Stomach (tissue), 9 donors: ENCODE results near the gene PPP2R3B. TPM values are rescaled to one million over a fixed set of nuclear protein-coding genes. Genes with fewer than 3 reads are reported as not detected.

ENCODE experiments used
- DNase-seq, 2 donors: peaks; one replicate each; pipeline versions ENCODE4 v3.0.0 to v3.0.0-alpha.2; 2013 to 2019
- H3K27ac ChIP-seq, 5 donors: fragments of 200-600 bp in 4 of 5; sonication (generic) in 4 of 5; one replicate each; pipeline ENCODE4 v1.5.1; 2013 to 2019; ENCODE audit warnings: mild to moderate bottlenecking in 1 of 5, moderate library complexity in 1 of 5
- H3K27me3 ChIP-seq, 3 donors: fragments of 200-600 bp; sonication (generic); one replicate each; pipeline ENCODE4 v1.5.1; 2017 to 2019; ENCODE audit warnings: mixed run types in 1 of 3
- H3K36me3 ChIP-seq, 4 donors: fragments of 200-600 bp; sonication (generic); 1 replicate in 3 of 4; 2 replicates in 1 of 4; pipeline ENCODE4 v1.5.1; 2016 to 2019
- H3K4me1 ChIP-seq, 4 donors: fragments of 200-600 bp; sonication (generic); one replicate each; pipeline ENCODE4 v1.5.1; 2016 to 2019
- H3K4me3 ChIP-seq, 4 donors: fragments of 200-600 bp; sonication (generic) in 3 of 4; one replicate each; pipeline ENCODE4 v1.5.1; 2016 to 2019; ENCODE audit warnings: mild to moderate bottlenecking in 1 of 4
- H3K9me3 ChIP-seq, 4 donors: fragments of 200-600 bp; sonication (generic); one replicate each; pipeline ENCODE4 v1.5.1; 2016 to 2019
- CTCF ChIP-seq, 7 experiments: fragments of 450-650 bp in 4 of 7; fragments of 200-600 bp in 3 of 7; sonication (generic) in 3 of 7; IDR thresholded peaks; one replicate each; pipeline ENCODE4 v1.5.1; 2016 to 2019; ENCODE audit warnings: antibody characterized with exemption in 7 of 7, control low read depth in 2 of 7, mild to moderate bottlenecking in 1 of 7
- EP300 ChIP-seq: sonication (generic); formaldehyde crosslinking; IDR thresholded peaks from one replicate; pipeline ENCODE4 v1.6.1; 2017; ENCODE audit warnings: antibody characterized with exemption
- POLR2A ChIP-seq, 4 donors: fragments of 450-650 bp; IDR thresholded peaks; one replicate each; pipeline ENCODE4 v1.6.1; 2016; ENCODE audit warnings: antibody characterized with exemption in 4 of 4, control low read depth in 2 of 4, mild to moderate bottlenecking in 1 of 4, moderate library complexity in 1 of 4
- POLR2AphosphoS5 ChIP-seq, 3 donors: sonication (generic); formaldehyde crosslinking; IDR thresholded peaks; one replicate each; pipeline ENCODE4 v1.6.1; 2016; ENCODE audit warnings: antibody characterized with exemption in 3 of 3
- WGBS, 5 donors: extraction: QIAGEN DNeasy Blood & Tissue Kit in 3 of 5; methylation state at CpG; one replicate each; pipeline versions ENCODE4 v1.1.5 to v1.1.7; 2013 to 2018; 5-methylcytosine and 5-hydroxymethylcytosine counted together
- intact Hi-C: fragments of 100-400 bp; cut with DNase I; formaldehyde crosslinking; loops from one replicate; pipeline ENCODE4 v1.15.1; 2023; ENCODE audit warnings: low total_unique reads
- polyA plus RNA-seq, 3 donors: library from polyadenylated mRNA; stranded (reverse); fragments of 200-250 nt; gene quantifications; one replicate each; pipeline ENCODE4 v1.2.3, GENCODE V29; 2013
- total RNA-seq, 5 donors: library from RNA; depleted of rRNA; stranded (reverse); fragments of >200 nt; gene quantifications; one replicate each; pipeline versions ENCODE4 v1.1.0 to v1.2.3, GENCODE V29; 2014 to 2016
- donor health status: healthy with polysubstance abuse.
- donor health status: Bipolar disorder and iron deficiency.
- donor health status: healthy.

The PPP2R3B gene
- total and polyA plus RNA-seq, 8 donors = 5.3 to 31.7 (median 15.0) TPM

DNA sequence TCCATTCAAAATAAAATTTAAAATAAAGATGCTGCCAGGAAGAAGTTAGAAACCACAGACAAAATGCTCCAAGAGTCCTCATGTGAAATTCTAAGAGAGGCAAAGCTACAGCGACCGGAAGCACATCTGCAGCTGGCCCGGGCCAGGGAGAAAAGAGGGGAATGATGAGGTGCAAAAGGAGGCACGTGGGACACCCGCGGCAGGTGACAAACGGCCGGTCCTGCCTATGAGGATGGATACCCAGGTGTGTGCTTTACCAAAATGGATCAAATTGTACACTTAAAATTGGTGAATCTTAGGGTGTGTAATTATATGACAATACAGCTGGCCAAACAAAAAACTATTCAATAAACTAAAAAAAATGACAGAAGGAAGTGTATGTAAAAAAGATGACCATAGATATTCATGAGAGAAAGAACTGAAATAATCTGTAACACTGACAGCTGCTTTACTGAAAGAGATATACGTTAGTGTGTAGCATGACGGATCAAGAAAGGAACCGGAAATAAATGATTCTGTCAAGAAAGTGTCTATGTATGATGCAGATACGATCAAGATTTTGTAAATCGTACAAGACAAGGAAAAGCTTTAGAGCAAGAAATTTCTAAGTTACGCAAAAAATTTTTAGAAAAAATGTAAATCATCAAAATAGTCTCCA lies 29.5 kb downstream of the PPP2R3B start:
- intact Hi-C loops = no loop called here
- H3K4me1 ChIP-seq = no peaks in the 10 kb centered on the region
- H3K4me3 ChIP-seq = no peak overlapping the region
- peaks cover 8 to 35% (median 26%) of the 10 kb centered on the region in 4 donors for H3K9me3 ChIP-seq
- WGBS, 5 donors = 81 to 95% (median 92%) methylated on average over 14 of the region's 14 CpGs
- no peak overlapping the region for H3K27ac ChIP-seq
- DNase-seq = no peak
- peaks cover 3 to 52% (median 41%) of the 10 kb centered on the region in 4 donors for H3K36me3 ChIP-seq
- TF ChIP-seq POLR2AphosphoS5 (IDR thresholded peaks at IDR 0.05) (no peak), EP300 (no peak), POLR2A (IDR thresholded peaks at IDR 0.05) (no peak), CTCF (IDR thresholded peaks at IDR 0.05) (no peak)
- no peaks in the 10 kb centered on the region for H3K27me3 ChIP-seq

DNA sequence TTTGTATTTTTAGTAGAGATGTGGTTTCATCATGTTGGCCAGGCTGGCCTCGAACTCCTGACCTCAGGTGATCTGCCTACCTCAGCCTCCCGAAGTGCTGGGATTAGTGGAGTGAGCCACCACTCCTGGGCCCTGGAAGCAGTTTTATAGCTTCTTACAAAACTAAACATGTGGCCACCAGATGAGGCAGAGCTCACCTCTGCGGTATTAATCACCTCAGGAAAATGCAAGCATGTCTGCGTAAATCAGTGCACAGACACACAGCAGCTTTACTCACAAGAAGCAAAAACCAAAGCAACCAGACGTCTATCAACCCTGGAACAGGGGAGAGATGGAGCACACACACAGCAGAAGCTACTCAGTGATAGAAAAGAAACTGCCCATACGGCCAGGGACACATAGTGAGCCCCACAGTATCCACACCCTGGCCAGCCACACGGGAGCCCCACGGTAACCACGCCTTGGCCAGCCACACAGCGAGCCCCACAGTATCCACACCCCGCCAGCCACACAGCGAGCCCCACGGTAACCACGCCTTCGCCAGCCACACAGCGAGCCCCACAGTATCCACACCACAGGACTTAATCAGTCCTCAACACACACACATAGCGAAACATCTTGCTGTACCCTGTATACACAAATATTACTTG lies 30.2 kb downstream of the PPP2R3B start:
- peaks cover 8 to 33% (median 26%) of the 10 kb centered on the region in 4 donors for H3K9me3 ChIP-seq
- peaks cover 3 to 50% (median 40%) of the 10 kb centered on the region in 4 donors for H3K36me3 ChIP-seq
- no peaks in the 10 kb centered on the region for H3K27me3 ChIP-seq
- intact Hi-C loops = no loop called here
- TF ChIP-seq POLR2A (IDR thresholded peaks at IDR 0.05) (no peak), EP300 (no peak)
- no peak for DNase-seq
- H3K4me3 ChIP-seq = no peak overlapping the region
- H3K4me1 ChIP-seq = no peaks in the 10 kb centered on the region
- WGBS, 5 donors = 89 to 95% (median 92%) methylated on average over 17 of the region's 17 CpGs
- no peak overlapping the region for H3K27ac ChIP-seq

DNA sequence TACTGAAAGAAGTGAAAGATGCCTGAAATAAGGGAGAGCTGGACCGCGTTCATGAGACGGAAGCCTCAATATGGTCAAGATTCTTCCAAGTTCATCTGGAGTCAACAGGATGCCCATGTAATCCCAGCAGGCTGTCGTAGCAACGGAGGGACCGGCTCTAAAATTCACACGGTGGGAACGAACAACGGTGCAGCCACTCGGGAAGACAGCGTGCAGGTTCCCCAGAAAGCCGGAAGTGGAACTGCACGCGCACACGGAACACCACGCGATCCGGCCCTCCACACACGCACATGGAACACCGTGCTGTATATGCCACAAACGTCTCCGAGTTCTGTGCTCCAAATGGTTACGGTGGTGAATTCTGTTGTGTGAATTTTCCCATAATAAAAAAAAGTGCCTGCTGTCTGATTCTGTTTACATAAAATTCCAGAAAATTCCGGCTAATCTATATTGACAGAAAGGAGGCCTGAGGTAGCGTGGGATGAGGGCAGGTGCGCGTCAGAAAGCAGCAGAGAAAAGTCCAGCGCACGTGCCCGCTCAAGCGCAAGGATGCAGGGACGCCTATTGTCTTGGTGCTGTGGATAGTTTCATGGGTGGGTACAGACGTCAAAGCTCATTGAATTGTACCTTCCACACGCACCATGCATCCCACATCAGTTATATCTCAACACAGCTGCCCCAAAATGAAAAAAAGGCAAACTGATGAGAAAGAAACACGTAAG lies 31.2 kb downstream of the PPP2R3B start:
- intact Hi-C loops = no loop called here
- H3K27ac ChIP-seq = no peak overlapping the region
- H3K4me1 ChIP-seq = no peaks in the 10 kb centered on the region
- H3K9me3 ChIP-seq = peaks cover 8 to 23% (median 17%) of the 10 kb centered on the region in 4 donors
- DNase-seq = no peak
- TF ChIP-seq POLR2AphosphoS5 (IDR thresholded peaks at IDR 0.05) = no peak
- TF ChIP-seq EP300 = no peak
- TF ChIP-seq CTCF (IDR thresholded peaks at IDR 0.05) = no peak
- no peak for TF ChIP-seq POLR2A (IDR thresholded peaks at IDR 0.05)
- H3K27me3 ChIP-seq = no peaks in the 10 kb centered on the region
- no peak overlapping the region for H3K4me3 ChIP-seq
- peaks cover 3 to 43% (median 31%) of the 10 kb centered on the region in 4 donors for H3K36me3 ChIP-seq
- 94 to 97% (median 95%) methylated on average over 35 of the region's 35 CpGs for WGBS, 5 donors

GRCh38 chrX:353566-354535 lies 32.9 kb downstream of the PPP2R3B start:
- DNase-seq = no peak
- peaks cover 0 to 30% (median 15%) of the 10 kb centered on the region in 4 donors for H3K36me3 ChIP-seq
- no peaks in the 10 kb centered on the region for H3K27me3 ChIP-seq
- H3K4me1 ChIP-seq = no peaks in the 10 kb centered on the region
- H3K9me3 ChIP-seq = peaks cover 0 to 7% (median 2%) of the 10 kb centered on the region in 4 donors
- no peak for TF ChIP-seq POLR2A (IDR thresholded peaks at IDR 0.05)
- no peak for TF ChIP-seq POLR2AphosphoS5 (IDR thresholded peaks at IDR 0.05)
- no peak for TF ChIP-seq EP300
- TF ChIP-seq CTCF (IDR thresholded peaks at IDR 0.05) = no peak
- WGBS, 5 donors = 91 to 98% (median 96%) methylated on average over 29 to 39 of the region's 39 CpGs
- H3K4me3 ChIP-seq = no peak overlapping the region
- no peak overlapping the region for H3K27ac ChIP-seq
- intact Hi-C loops = no loop called here
